Gastrocnemius medialis (tissue), 4 donors: ENCODE results near the gene XPO4. TPM values are rescaled to one million over a fixed set of nuclear protein-coding genes. Genes with fewer than 3 reads are reported as not detected.
A peak's percentile ranks its signal among the peaks of the same experiment; 100 is the strongest.

Experiments
- ATAC-seq, 2 donors: fragments of 150-250 bp; one replicate each; pipeline ENCODE4 v1.9.1; 2016
- DNase-seq, 2 donors: peaks; one replicate each; pipeline ENCODE4 v3.0.0-alpha.2; 2019
- H3K27ac ChIP-seq, 4 donors: fragments of 200-600 bp; sonication (generic); 1 replicate in 1 of 4; 2 replicates in 3 of 4; pipeline ENCODE4 v1.5.1; 2016 to 2018; ENCODE audit warnings: mild to moderate bottlenecking in 2 of 4, moderate library complexity in 1 of 4
- H3K27me3 ChIP-seq, 3 donors: fragments of 200-600 bp; sonication (generic) in 2 of 3; 1 replicate in 1 of 3; 2 replicates in 2 of 3; pipeline versions ENCODE4 v1.5.1 to v1.6.0; 2016 to 2019; ENCODE audit warnings: mild to moderate bottlenecking in 1 of 3, moderate library complexity in 1 of 3
- H3K36me3 ChIP-seq, 2 donors: fragments of 200-600 bp; sonication (generic) in 1 of 2; one replicate each; pipeline ENCODE4 v1.5.1; 2017 to 2018
- H3K4me1 ChIP-seq, 2 donors: fragments of 200-600 bp; sonication (generic) in 1 of 2; one replicate each; pipeline ENCODE4 v1.5.1; 2016 to 2017; ENCODE audit warnings: mild to moderate bottlenecking in 2 of 2
- H3K4me3 ChIP-seq, 4 donors: fragments of 200-600 bp; sonication (generic) in 3 of 4; 1 replicate in 1 of 4; 2 replicates in 3 of 4; pipeline ENCODE4 v1.5.1; 2016 to 2019; ENCODE audit warnings: mild to moderate bottlenecking in 2 of 4
- H3K9me3 ChIP-seq, 3 donors: fragments of 200-600 bp; sonication (generic) in 2 of 3; 1 replicate in 1 of 3; 2 replicates in 2 of 3; pipeline ENCODE4 v1.5.1; 2016 to 2019
- CTCF ChIP-seq, 5 experiments: fragments of 450-650 bp in 3 of 5; fragments of 200-600 bp in 2 of 5; sonication (generic) in 2 of 5; IDR thresholded peaks in 4 of 5; conservative IDR thresholded peaks in 1 of 5; 1 replicate in 4 of 5; 2 replicates in 1 of 5; pipeline ENCODE4 v1.5.1; 2016 to 2019; ENCODE audit warnings: antibody characterized with exemption in 5 of 5, mild to moderate bottlenecking in 3 of 5, moderate library complexity in 3 of 5
- POLR2A ChIP-seq, 2 donors: fragments of 450-650 bp; IDR thresholded peaks; one replicate each; pipeline ENCODE4 v1.6.1; 2017; ENCODE audit warnings: antibody characterized with exemption in 2 of 2, mild to moderate bottlenecking in 2 of 2, moderate library complexity in 2 of 2
- in situ Hi-C, 4 donors: fragments of 200-750 bp; cut with MboI; loops; one replicate each; pipeline versions ENCODE4 v1.15.0 to v1.8.0; 2017; ENCODE audit warnings: low sequenced_read_pairs in 4 of 4
- intact Hi-C: fragments of 100-400 bp; cut with DNase I; formaldehyde crosslinking; loops from one replicate; pipeline ENCODE4 v1.15.1; 2023; ENCODE audit warnings: low total_unique reads
- total RNA-seq, 4 donors: library from RNA; depleted of rRNA; stranded (reverse); fragments of >200 nt; gene quantifications; one replicate each; pipeline versions ENCODE4 v1.1.0 to v1.2.3, GENCODE V29; 2016

The XPO4 gene
- total RNA-seq, 4 donors from 2014 or later, result 10.0 to 18.7 (median 14.7) TPM

DNA sequence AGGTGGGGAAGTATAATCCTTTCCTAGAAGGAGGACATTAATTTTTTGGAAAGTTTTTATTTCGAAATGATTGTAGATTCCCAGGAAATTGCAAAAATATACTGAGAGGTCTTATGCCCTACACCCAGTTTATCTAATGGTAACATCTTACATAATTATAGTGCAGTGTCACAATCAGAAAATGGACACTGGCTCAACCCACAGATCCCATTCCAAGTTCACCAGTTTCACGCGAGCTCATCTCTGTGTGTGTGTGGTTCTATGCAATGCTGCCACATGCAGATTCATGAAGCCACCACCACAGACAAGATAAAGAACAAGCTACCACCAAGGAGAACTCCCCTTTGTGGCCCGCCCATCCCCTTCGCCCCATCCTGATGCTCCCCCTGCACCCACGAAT lies 174.7 kb downstream of the XPO4 start:
- peak overlapping the region in 3 of 4 donors; percentile 44 to 77 (median 72) for H3K27ac ChIP-seq
- ATAC-seq, result no peak
- H3K9me3 ChIP-seq, result no peaks in the 10 kb centered on the region
- H3K4me1 ChIP-seq, result peaks cover 12 to 16% of the 10 kb centered on the region in 2 donors
- no peaks in the 10 kb centered on the region for H3K27me3 ChIP-seq
- peaks cover 0 to 7% of the 10 kb centered on the region in 2 donors for H3K36me3 ChIP-seq
- in situ Hi-C loops (no loop called here), intact Hi-C loops (no loop called here)
- DNase-seq, result no peak
- TF ChIP-seq POLR2A (IDR thresholded peaks at IDR 0.05), result no peak
- no peak for TF ChIP-seq CTCF (IDR thresholded peaks at IDR 0.05 in 4 of 5, conservative IDR thresholded peaks at IDR 0.05 in 1 of 5)
- no peak overlapping the region for H3K4me3 ChIP-seq

Other genes starting within 250 kb of the XPO4 start
- 10 to 100 TPM in 1 of 4 donors, 1 to 10 TPM in 3; 2.2 to 14.2 (median 3.0) TPM for gene IL17D, start 199.0 kb downstream of the XPO4 start, total RNA-seq
- 1 to 10 TPM; 5.9 to 8.5 (median 8.0) TPM for gene EEF1AKMT1, start 128.8 kb downstream of the XPO4 start, total RNA-seq
- 10 to 100 TPM; 11.5 to 34.1 (median 18.8) TPM for gene LATS2, start 158.8 kb upstream of the XPO4 start, total RNA-seq
- gene SAP18, start 237.4 kb upstream of the XPO4 start, total RNA-seq, result 10 to 100 TPM; 46.8 to 84.1 (median 68.2) TPM